T-helper 1 cell (primary cell): ENCODE data around the gene PLA2G2E.
"Not testable (repeated sequence)": the region's sequence is repeated elsewhere in the genome, so short reads cannot be mapped to it uniquely, and the experiment has no call there.

ENCODE experiments used
- DNase-seq, 5 donors: peaks; one replicate each; pipeline ENCODE4 v3.0.0-alpha.2; 2012 to 2020

The PLA2G2E gene

DNA sequence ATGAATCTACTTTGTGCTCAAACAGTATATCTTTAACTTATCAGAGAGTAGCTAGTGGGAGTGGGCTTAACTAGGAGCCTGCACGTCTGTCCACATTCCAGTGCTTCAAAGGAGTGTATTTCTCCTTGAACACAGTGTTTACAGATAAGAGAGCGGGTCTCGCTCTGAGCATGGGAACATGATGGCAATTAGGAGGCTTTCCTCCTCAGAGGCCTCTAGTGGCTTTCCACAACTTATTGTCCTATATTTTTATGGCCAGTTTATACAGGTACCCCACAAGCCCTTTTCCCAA is 3.7 kb upstream of the PLA2G2E start:
- not testable (repeated sequence) for DNase-seq

DNA sequence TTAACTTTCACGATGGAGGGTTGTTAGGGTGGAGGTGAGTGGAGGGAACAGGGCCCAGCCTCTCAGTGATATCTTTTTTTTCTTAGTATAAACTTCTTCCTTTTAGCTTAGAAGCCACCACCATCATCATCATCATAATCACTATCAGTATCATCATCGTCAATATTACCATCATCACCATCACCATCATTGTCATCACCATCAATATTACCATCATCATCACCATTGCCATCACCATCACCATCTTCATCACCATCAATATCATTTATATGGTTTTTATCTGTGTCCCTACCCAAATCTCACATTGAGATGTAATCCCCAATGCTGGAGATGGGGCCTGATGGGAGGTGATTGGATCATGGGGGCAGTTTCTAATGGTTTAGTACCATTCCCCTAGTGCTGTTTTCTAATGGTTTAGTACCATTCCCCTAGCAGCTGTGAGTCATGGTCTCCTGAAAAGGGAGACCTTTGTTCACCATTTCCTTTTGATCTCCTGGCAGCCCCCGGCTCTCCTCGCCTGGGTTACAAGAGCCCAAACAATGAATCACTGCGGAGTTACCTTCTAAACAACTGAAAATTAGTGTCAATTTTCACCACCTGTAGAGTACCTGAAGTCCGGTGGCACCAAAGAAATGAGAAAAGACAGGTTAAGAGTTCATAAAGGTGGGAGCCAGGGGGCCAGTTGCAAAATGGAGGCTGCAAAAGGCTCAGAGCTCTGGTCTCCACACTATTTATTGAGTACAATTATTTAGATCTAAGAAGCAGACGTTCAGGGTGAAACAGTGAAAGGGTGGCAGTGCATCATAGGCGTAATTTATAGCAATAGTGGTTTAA is 3.1 kb upstream of the PLA2G2E start:
- no peak for DNase-seq

- DNase-seq: no peak
Observed at GRCh38 chr1:19925342-19926070, 2.1 kb upstream of the PLA2G2E start.

DNA sequence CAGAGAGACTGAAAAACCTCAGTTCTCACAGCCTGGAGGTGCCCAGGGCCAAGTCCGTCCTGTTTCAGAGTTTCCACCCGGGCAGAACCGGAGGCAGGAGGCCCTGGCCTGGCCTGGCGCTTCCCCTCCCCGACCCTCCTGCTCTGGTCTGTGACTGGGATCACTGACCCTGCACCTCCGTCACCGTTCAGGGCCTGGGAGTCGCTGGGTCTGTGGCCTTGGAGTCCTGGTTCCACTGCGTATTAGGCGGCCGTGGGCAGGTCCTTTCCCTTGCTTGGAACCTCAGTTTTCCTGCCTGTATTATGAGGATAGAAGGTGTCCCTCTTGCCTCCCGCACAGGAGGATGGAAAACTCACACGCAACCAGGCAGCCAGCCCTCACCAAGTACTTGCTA is 533 bp upstream of the PLA2G2E start:
- DNase-seq: no peak

GRCh38 chr1:19922015-19922688 is 1.3 kb downstream of the PLA2G2E start:
- no peak for DNase-seq

DNA sequence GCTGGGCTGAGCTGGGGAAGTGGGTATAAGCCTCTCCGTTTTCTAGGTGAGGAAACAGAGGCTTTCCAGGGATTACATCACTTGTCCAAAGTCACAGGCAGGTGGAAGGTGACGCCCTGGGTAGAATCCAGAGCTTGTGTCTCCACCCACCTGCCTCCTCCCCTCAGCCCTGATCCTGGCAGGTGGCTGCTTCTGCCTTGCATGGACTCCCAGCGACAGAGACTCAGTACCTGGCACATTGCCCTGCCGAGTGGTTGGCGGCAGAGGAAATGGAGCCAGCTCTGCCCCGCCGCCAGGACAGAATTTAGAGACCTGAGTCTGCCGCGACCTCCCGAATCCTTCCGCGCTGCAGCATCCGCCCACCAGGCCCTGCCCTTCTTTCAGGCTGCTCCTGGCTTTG is 2.1 kb downstream of the PLA2G2E start:
- DNase-seq: no peak

GRCh38 chr1:19920132-19920710 is 3.2 kb downstream of the PLA2G2E start:
- no peak for DNase-seq

- peak; percentile 40 to 85 (median 63) for DNase-seq
Observed at GRCh38 chr1:19918057-19918456, 5.4 kb downstream of the PLA2G2E start.

GRCh38 chr1:19910650-19911049 is 12.8 kb downstream of the PLA2G2E start:
- DNase-seq: no peak

DNA sequence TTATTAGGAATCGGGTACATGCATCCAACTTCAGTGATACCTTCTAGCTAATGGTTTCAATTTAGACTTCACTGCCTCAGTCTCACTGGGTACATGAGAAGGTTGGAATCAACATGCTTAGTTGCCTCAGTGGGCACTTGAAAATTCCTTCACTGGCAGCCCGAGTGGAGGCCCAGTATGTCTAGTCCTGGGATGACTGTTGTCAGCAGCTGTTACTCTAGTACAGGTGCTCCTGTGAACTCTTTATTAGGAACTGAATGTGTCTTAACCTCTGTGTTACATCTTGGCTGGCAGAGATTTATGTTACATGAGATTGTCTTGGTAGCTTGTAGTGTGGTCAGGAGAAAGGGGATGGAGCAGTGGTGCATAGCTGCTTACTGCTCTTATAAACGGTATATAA is 13.4 kb downstream of the PLA2G2E start:
- DNase-seq: no peak

- DNase-seq: no peak
Observed at GRCh38 chr1:19909392-19909791, 14.0 kb downstream of the PLA2G2E start.

DNA sequence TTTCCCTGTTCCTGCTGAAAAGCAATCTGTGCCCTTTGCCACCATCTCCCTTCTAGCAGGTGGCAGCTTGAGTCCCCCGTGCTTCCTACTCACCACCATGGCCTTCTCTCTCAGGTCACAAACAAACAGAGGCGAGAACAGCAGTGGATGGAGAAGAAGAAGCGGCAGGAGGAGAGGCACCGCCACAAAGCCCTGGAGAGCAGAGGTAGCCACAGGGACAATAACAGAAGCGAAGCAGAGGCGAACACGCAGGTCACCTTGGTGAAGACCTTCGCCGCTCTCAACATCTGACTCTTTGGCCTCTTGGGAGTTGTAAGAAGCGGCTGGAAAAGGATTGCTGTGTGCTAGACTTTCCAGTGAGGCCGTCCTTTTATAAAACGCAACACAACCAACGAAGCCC is 16.0 kb downstream of the PLA2G2E start:
- no peak for DNase-seq

DNA sequence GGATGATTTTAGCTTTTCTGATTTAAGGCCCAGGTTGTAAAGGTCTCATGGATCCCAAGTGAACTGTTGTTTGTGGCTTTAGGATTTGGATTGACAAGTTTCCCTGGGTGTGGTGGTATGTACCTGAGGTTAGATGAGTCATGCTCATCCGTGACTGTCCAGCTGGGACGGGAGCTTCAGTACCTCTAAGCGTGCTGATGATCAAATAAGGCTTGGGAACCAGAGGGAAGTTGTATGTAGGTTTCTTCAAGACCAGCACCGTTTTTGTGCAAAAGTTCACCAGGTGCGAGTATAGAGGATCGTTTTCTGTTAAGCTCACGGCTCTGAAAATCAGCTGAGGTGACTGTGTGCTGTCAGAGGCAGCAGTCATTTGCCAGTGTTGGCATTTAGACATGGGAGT is 19.8 kb downstream of the PLA2G2E start:
- no peak for DNase-seq

DNA sequence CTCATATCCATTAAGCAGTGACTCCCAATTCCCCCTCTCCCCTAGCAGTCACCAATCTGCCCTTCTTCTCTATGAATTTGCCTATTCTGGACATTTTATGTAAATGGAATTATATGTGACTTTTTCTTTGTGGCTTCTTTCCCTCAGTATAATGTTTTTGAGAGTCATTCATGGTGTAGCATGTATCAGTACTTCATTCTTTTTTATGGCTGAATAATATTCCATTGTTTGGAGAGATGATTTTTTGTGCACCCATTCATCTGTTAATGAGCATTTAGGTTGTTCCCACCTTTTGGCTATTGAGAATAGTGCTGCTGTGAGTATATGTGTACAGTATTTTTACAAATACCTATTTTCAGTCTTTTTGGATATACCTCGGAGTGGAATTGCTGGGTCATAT is 21.8 kb downstream of the PLA2G2E start:
- no peak for DNase-seq

- no peak for DNase-seq
Observed at GRCh38 chr1:19894218-19894617, 29.2 kb downstream of the PLA2G2E start.

DNA sequence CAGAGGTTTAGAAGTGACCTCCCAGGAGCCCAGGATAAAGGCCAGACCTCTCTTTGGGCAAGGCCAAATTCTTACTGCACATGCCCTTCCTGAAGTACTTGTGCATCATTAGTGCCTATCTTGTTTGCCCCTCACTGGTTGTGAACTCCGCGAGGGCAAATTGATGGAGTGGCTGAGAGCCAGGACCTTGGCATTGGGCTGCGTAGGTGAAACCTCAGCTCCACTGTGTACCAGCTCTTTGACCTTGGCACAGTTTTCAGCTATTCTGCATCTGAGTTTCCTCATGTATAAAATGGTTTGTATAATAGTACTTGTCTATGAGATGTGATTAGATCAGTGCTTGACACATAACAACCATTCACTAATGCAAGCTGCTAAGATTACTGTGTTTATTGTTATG is 29.7 kb downstream of the PLA2G2E start:
- DNase-seq: no peak

- no peak for DNase-seq
Observed at GRCh38 chr1:19892628-19893168, 30.7 kb downstream of the PLA2G2E start.

DNA sequence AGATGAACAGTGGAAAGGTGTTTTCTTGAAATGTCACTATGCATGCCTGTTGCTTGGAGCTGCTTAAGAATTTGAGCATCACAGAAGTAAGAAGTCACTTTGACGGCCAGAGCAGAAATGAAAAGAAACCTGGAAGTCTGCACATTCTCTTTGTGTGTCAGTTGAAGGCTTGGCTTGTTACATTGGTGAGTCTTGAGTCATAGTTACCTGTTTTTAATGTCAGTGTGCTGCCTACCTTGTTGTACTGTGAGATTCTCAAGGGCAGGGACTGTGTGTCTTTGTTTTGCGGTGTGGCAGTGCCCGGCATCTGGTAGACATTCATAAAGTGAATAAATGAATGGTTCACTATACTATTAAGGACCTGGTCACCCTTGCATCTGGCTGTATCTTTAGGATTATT is 31.3 kb downstream of the PLA2G2E start:
- DNase-seq: no peak

GRCh38 chr1:19889656-19890055 is 33.8 kb downstream of the PLA2G2E start:
- DNase-seq: no peak

- no peak for DNase-seq
Observed at GRCh38 chr1:19888112-19888511, 35.3 kb downstream of the PLA2G2E start.

DNA sequence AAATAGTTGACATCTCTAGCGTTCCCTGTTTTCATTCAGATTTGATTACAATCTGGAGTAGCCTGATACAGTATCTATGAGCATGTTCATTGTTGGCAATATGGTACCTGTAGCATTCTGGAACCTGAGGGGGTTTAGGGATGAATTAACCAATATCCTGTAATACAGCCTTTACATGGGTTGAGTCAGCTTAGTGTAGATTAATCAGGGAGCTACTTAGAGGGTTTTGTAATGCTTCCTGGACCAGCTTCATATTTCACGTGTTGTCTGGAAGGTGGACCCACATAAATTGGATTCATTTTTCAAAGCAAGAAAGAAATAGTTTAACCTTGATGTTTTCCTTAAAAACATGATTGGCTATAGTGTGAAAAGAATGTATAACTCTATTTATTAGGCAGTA is 37.6 kb downstream of the PLA2G2E start:
- DNase-seq: no peak

DNA sequence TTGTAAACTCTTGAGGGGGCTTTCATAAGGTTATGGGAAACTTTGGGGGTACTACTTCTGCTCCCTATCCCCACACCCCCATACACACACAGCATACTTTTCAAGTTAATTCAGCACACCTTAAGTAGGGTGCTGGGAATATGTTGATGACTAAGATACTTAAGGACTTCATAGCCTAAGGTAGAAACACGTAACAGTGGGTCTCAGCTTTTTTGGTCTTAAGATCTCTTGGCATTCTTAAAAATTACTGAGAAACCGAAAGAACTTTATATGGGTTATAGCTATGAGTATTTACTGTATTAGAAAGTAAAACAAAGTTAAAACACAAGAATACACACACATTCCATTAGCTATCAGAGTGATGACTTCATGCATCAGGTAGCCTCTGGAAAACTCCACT is 39.1 kb downstream of the PLA2G2E start:
- DNase-seq: no peak
